ENCODE data around the gene ELMO1. TPM values are rescaled to one million over a fixed set of nuclear protein-coding genes. Genes with fewer than 3 reads are reported as not detected.

ELMO1 gene
- total RNA-seq, 1 experiment from 2014 or later, result 7.8 TPM

- WGBS (ENCODE audit: extremely low coverage, insufficient read length, low lambda C conversion rate), result no CpG with 5 or more reads among the region's 4 CpGs
- TF ChIP-seq CTCF (conservative IDR thresholded peaks at IDR 0.05), result no peak
- Histone ChIP-seq H2BK5ac (ENCODE audit: insufficient read length, low read length) (no peak overlapping the region), H2BK20ac (ENCODE audit: low read depth, low read length, poor library complexity, severe bottlenecking) (no peak overlapping the region), H3K23me2 (ENCODE audit: insufficient read length, low read depth, low read length, poor library complexity, severe bottlenecking) (no peaks in the 10 kb centered on the region), H2AK5ac (ENCODE audit: insufficient read length, low read length) (no peak overlapping the region), H3K14ac (ENCODE audit: insufficient read depth, low read length) (no peak overlapping the region), H3K4me2 (ENCODE audit: insufficient read depth, insufficient read length, low read length) (no peak overlapping the region), H4K8ac (replicated peaks; ENCODE audit: insufficient read length, low read depth, low read length) (no peak overlapping the region), H4K91ac (ENCODE audit: insufficient read length, low read depth, low read length) (no peak overlapping the region), H3K27ac (ENCODE audit: insufficient read length, low read depth, low read length) (no peak overlapping the region), H2AFZ (ENCODE audit: low read length) (no peak overlapping the region), H3K9ac (ENCODE audit: extremely low read depth, insufficient read length, low read length) (no peak overlapping the region), H3K79me1 (ENCODE audit: insufficient read depth, low read depth, low read length, poor library complexity, severe bottlenecking) (no peaks in the 10 kb centered on the region), H3K56ac (ENCODE audit: insufficient read length, low read depth, low read length) (no peak overlapping the region), H3K18ac (ENCODE audit: insufficient read length, low read depth, low read length) (no peak overlapping the region), H3K23ac (ENCODE audit: insufficient read length, low read depth, low read length) (no peak overlapping the region), H3T11ph (ENCODE audit: low read length) (no peak overlapping the region), H2BK15ac (ENCODE audit: low read depth, low read length) (no peak overlapping the region), H3K4ac (ENCODE audit: low read depth, low read length) (no peak overlapping the region), H4K5ac (ENCODE audit: insufficient read length, low read depth, low read length) (no peak overlapping the region), H4K20me1 (ENCODE audit: control insufficient read depth, insufficient read depth, insufficient read length) (no peaks in the 10 kb centered on the region), H3K4me1 (ENCODE audit: insufficient read depth, low read length) (no peaks in the 10 kb centered on the region), H3K9me3 (ENCODE audit: control insufficient read depth, low read depth, low read length) (peaks cover 6% of the 10 kb centered on the region), H3K79me2 (ENCODE audit: insufficient read depth, low read length) (no peaks in the 10 kb centered on the region), H2BK120ac (ENCODE audit: low read depth, low read length, poor library complexity, severe bottlenecking) (no peak overlapping the region), H3K27me3 (ENCODE audit: insufficient read depth, low read length) (no peaks in the 10 kb centered on the region), H2BK12ac (ENCODE audit: insufficient read length, low read depth, low read length) (no peak overlapping the region)
- peaks cover 25 to 35% of the 10 kb centered on the region in 2 experiments; a peak in 4 of 5 replicates for H3K9me3 Mint-ChIP-seq
- H3K4me3 Mint-ChIP-seq, result no peak overlapping the region
- H3K27ac Mint-ChIP-seq, result no peak overlapping the region
- H3K27me3 Mint-ChIP-seq (ENCODE audit: low read depth), result no peaks in the 10 kb centered on the region
- no peak for DNase-seq
- H3K4me1 Mint-ChIP-seq, result peaks cover 6 to 12% of the 10 kb centered on the region in 2 experiments
- H3K36me3 Mint-ChIP-seq (ENCODE audit: insufficient read depth in 1 of 3, low read depth in 3 of 3), result peaks cover 18 to 21% (median 19%) of the 10 kb centered on the region in 3 experiments
These were observed 508.8 kb downstream of the ELMO1 start for GRCh38 chr7:36939816-36940215.
